HG02623 (cell line): ENCODE results near the gene SMIM27.
A peak's percentile ranks its signal among the peaks of the same experiment; 100 is the strongest.

Source experiments
- ATAC-seq: cut with Tn5 transposase; IDR thresholded peaks from one replicate; pipeline ENCODE4 v1.9.1; 2021; ENCODE audit warnings: moderate library complexity; ENCODE audit not compliant: unreplicated experiment

SMIM27 gene

DNA sequence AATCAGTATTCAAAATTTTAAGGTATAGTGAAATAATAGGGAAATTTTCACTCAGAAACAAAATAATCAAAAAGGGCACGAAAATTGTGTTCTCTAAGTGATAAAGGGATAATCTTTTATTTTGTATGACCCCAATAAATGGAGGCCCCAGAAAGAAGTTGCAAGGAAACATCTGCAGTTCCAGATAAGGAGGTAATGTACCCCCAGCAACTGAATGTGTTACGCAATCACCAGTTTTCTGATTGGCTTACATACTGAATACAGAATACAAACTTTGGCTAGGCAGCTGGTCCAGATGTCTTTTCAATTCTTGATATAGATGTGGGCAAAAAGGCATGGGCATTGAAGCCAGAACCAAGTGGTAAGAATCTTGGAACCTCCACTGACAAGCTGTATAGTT, 2.0 kb downstream of the SMIM27 start:
- ATAC-seq: no peak

GRCh38 chr9:32554591-32554990, 2.5 kb downstream of the SMIM27 start:
- ATAC-seq: no peak

DNA sequence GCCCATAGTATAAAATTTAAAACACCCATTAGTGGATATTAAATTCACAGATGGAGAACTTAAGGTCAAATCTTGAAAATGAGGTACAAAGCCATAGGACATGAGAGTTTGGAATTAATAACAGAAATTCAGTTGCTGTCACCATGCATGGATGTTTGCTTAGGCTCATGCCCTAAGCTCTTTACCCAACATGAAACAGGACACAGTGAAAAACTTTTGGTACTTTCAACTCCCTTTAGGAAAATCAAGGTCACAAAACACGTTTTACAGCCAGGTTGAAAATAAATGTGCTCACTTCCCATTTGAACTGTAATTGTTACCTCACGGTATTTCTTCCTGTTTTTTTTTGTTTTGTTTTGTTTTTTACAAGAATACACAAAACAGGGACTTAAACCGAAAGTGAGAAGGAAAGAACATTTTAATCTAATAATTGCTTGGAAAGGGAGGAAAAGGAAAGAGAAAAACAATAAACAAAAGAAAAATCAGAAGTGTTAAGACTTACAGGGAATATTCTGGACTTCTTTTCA, 6.3 kb downstream of the SMIM27 start:
- no peak for ATAC-seq

DNA sequence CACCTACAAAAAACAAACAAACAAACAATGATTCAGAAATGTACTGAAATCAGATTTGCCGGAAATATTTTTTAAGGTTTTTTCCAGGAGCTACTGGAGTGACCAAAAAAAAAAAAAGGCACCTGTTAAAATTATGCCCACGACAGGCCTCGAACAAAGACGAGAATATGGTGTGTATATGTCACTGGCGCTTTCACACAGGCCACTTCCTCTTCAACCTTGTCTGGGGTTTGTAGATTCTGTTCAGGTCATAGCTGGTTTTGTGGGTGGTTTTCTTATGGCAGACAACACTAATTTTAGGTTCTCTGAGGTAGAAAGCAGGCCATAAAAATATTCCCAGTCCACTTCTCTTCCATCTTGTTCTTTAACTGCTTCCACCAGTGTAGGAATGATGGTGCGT, 13.8 kb downstream of the SMIM27 start:
- no peak for ATAC-seq

GRCh38 chr9:32566770-32567169, 14.6 kb downstream of the SMIM27 start:
- ATAC-seq: no peak

DNA sequence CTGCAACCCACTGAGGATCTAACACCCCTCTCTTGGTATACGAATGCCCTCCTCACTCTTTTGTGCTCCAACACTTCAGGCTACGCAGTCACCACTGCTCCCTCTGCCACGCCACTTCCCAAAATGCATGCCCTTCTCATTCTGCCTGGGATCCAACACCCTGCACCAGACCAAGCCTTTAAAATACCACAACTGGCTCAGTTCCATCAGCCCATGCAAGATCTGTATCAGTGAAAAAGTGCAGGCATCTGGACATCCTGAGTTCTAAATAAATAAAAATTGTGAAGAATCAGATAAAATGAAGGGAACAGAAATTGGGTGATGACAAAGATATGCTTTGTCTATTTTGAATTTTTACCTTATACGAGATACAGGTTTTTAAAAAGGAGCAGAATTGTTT, 18.1 kb downstream of the SMIM27 start:
- no peak for ATAC-seq

- ATAC-seq: peak; percentile 88
These were observed 20.1 kb downstream of the SMIM27 start for GRCh38 chr9:32571969-32572899.

GRCh38 chr9:32572900-32573523, 20.9 kb downstream of the SMIM27 start, which contains the start of gene NDUFB6:
Gene NDUFB6, minus strand, starts transcription at chr9:32573159. Its CDS starts 99 bp downstream, at chr9:32573060.
- peak; percentile 80 for ATAC-seq

DNA sequence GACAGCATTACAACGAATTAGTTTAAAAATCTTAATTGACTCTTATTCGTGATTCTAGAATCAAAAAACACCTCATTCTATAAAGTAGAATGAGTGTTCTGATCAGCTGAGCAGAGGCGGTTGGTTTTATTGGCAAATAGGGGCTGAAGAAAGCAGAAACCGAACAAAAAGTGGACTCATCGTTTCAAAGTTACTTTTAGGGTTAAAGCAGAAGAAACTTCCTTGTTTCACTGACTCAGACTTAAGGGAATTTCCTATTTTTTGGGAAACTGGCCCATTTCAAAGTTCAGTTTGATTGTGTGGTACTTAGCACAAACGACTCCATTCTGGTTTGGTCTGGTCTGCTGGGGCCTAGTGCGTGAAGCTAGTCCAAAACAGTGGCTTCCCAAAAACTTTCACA, 21.7 kb downstream of the SMIM27 start:
- no peak for ATAC-seq

- no peak for ATAC-seq
These were observed 22.7 kb downstream of the SMIM27 start for GRCh38 chr9:32574858-32575257.

DNA sequence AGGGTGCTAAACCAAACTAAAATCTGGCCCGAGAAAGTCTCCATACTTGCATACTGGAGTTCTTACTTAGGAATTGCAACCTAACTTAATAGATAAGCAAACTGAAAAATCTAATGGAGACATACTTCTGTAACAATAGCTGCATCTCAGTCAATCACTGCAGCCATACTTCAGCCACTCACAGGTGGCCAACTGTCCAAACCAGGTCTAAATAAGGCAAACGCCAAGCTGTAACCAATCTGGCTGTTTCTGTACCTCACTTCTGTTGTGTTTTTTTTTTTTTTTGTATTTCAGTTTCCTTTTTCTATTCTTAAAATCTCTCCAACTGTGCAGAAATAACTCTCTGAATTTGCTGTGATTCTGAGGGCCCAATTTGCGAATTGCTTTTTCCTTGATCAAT, 25.2 kb downstream of the SMIM27 start:
- no peak for ATAC-seq

DNA sequence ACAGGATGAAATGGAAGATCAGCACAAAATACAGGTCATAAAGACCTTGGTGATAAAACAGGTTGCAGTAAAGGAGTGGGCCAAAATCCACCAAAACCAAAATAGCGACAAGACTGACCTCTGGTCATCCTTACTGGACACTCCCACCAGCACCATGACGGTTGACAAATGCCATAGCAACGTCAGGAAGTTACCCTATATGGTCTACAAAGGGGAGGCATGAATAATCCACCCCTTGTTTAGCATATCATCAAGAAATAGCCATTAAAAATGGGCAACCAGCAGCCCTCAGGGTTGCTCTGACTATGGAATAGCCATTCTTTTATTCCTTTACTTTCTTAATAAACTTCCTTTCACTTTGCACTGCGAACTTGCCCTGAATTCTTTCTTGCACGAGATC, 26.8 kb downstream of the SMIM27 start:
- ATAC-seq: no peak

- ATAC-seq: no peak
These were observed 27.7 kb downstream of the SMIM27 start for GRCh38 chr9:32579706-32580331.

- no peak for ATAC-seq
These were observed 28.6 kb downstream of the SMIM27 start for GRCh38 chr9:32580631-32581300.

DNA sequence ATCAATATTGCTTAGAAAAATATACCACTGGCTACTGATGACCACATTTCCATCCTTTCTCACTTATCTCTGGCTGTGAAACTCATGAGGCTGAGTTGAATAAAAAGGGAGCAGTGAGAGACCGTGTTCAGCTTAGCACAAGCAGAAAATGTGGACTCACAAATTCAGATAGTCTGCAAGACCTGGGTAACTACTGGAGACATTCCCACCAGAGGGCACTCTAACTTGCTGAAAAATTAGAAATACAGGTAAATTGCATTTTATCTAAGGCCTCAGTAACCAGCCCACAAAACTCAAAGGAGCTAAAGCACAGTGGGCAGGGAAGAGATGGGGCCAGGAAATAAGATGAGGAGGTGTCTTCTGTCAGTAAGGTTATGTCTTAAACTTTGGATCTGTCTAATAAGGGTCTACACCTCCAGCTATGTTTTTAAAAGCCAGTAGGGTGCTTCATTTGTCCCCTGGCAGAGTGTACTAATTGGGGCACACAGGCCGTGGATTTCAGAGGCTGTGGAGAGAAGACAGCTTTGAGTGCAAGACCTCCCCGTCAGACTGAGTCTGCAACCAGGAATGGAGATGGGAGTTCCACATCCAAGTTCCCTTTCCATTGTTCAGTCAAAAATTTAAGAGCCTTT, 29.5 kb downstream of the SMIM27 start:
- no peak for ATAC-seq

DNA sequence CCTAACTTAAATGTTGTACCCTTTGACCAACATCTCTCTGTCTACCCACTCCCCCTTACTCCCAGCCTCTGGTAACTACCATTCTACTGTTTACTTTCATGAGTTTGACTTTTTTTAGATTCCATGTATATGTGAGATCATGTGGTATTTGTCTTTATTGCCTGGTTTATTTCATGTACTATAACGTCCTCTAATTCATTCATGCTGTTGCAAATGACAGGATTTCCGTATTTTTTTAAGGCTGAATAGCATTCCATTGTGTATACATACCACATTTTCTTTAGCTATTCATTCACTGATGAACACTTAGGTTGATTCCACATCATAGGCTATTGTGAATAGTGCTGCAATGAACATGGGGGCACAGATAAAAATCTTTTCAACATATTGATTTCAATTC, 32.7 kb downstream of the SMIM27 start:
- no peak for ATAC-seq

- peak; percentile 50 for ATAC-seq
These were observed 35.8 kb downstream of the SMIM27 start for GRCh38 chr9:32587901-32588300.

- ATAC-seq: peak; percentile 55
These were observed 37.1 kb downstream of the SMIM27 start for GRCh38 chr9:32589083-32589723.

GRCh38 chr9:32590476-32590875, 38.3 kb downstream of the SMIM27 start:
- ATAC-seq: no peak

DNA sequence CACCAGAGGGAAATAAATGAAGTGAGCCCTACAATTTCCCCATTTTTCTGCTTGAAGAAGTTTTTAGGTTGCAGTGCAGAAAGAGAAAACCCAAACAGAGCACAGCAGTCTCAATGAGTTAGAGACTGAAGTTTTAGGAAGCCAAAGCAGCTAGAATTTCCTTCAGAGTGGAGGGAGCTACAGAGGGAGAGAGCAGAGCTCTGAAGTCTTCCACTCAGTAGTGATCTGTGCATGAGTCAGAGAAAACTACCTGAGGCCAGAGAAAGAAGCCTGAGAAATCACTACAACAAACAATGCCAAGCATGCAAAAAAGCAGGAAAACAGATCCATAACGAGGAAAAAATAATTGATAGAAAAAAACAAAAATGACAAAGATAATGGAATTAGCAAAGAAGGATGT, 38.8 kb downstream of the SMIM27 start:
- no peak for ATAC-seq
